Measurements from ENCODE around the gene SMURF1.

DNA sequence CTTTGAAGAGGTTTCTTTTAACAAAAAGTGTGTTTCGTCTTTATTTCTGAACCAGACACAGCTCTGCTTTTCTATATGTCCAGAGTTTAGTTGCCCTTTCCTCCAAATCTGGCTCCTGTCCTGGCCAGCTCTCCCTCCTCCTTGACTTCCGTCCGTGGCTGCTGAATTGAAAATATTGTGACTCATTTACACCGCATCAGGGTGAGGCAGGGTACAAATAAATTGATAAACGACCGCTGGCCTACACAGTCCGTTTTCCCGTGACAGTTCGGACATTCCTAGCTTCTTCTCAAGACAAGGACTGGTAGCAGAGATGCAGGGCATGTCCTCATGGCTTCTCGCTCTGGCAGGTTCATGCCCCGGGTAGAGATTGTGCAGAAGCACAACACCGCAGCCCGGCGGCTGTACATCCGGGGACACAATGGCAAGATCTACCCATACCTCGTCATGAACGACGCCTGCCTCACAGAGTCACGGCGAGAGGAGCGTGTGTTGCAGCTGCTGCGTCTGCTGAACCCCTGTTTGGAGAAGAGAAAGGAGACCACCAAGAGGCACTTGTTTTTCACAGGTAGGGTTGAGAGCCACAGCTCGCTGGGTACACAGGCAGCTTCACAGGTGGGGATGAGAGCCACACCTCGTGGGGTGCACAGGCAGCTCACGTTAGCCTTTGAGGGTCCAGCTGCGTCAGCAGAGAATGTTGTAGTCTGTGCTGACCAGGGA lies 139.0 kb downstream of the SMURF1 start:
- TF ChIP-seq, protein P1, sequence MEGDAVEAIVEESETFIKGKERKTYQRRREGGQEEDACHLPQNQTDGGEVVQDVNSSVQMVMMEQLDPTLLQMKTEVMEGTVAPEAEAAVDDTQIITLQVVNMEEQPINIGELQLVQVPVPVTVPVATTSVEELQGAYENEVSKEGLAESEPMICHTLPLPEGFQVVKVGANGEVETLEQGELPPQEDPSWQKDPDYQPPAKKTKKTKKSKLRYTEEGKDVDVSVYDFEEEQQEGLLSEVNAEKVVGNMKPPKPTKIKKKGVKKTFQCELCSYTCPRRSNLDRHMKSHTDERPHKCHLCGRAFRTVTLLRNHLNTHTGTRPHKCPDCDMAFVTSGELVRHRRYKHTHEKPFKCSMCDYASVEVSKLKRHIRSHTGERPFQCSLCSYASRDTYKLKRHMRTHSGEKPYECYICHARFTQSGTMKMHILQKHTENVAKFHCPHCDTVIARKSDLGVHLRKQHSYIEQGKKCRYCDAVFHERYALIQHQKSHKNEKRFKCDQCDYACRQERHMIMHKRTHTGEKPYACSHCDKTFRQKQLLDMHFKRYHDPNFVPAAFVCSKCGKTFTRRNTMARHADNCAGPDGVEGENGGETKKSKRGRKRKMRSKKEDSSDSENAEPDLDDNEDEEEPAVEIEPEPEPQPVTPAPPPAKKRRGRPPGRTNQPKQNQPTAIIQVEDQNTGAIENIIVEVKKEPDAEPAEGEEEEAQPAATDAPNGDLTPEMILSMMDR (IDR thresholded peaks at IDR 0.05; ENCODE audit: low read depth, low read length, missing input control), result no peak
- TF ChIP-seq SP1 (IDR thresholded peaks at IDR 0.05) (no peak), TAF1 (conservative IDR thresholded peaks at IDR 0.05) (no peak), YY1 (IDR thresholded peaks at IDR 0.05) (no peak)
- TF ChIP-seq, protein P2, sequence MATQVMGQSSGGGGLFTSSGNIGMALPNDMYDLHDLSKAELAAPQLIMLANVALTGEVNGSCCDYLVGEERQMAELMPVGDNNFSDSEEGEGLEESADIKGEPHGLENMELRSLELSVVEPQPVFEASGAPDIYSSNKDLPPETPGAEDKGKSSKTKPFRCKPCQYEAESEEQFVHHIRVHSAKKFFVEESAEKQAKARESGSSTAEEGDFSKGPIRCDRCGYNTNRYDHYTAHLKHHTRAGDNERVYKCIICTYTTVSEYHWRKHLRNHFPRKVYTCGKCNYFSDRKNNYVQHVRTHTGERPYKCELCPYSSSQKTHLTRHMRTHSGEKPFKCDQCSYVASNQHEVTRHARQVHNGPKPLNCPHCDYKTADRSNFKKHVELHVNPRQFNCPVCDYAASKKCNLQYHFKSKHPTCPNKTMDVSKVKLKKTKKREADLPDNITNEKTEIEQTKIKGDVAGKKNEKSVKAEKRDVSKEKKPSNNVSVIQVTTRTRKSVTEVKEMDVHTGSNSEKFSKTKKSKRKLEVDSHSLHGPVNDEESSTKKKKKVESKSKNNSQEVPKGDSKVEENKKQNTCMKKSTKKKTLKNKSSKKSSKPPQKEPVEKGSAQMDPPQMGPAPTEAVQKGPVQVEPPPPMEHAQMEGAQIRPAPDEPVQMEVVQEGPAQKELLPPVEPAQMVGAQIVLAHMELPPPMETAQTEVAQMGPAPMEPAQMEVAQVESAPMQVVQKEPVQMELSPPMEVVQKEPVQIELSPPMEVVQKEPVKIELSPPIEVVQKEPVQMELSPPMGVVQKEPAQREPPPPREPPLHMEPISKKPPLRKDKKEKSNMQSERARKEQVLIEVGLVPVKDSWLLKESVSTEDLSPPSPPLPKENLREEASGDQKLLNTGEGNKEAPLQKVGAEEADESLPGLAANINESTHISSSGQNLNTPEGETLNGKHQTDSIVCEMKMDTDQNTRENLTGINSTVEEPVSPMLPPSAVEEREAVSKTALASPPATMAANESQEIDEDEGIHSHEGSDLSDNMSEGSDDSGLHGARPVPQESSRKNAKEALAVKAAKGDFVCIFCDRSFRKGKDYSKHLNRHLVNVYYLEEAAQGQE (IDR thresholded peaks at IDR 0.05), result no peak
